Liver (tissue), 9 donors: ENCODE data around the gene SLC46A1. TPM values are rescaled to one million over a fixed set of nuclear protein-coding genes. Genes with fewer than 3 reads are reported as not detected.

ENCODE experiments used
- DNase-seq: peaks from one replicate; pipeline ENCODE4 v3.0.0-alpha.2; 2017; ENCODE audit warnings: low spot score
- H3K27ac ChIP-seq, 2 donors: one replicate each; pipeline ENCODE4 v1.7.0; 2013; ENCODE audit warnings: inconsistent platforms in 2 of 2, low read length in 2 of 2, control low read depth in 1 of 2, low read depth in 1 of 2, mild to moderate bottlenecking in 1 of 2
- H3K27me3 ChIP-seq, 4 donors: one replicate each; pipeline versions ENCODE4 v1.6.1 to v1.7.0; 2013; ENCODE audit warnings: low read length in 3 of 4, inconsistent platforms in 1 of 4, mild to moderate bottlenecking in 1 of 4, moderate library complexity in 1 of 4; ENCODE audit not compliant: control insufficient read depth in 4 of 4, insufficient read depth in 4 of 4
- H3K36me3 ChIP-seq, 4 donors: one replicate each; pipeline versions ENCODE4 v1.6.1 to v1.7.0; 2013; ENCODE audit warnings: low read length in 3 of 4, mild to moderate bottlenecking in 3 of 4, low read depth in 1 of 4, moderate library complexity in 1 of 4; ENCODE audit not compliant: control insufficient read depth in 4 of 4, insufficient read depth in 3 of 4
- H3K4me1 ChIP-seq, 4 donors: one replicate each; pipeline versions ENCODE4 v1.6.1 to v1.7.0; 2013; ENCODE audit warnings: low read length in 3 of 4, mild to moderate bottlenecking in 3 of 4, moderate library complexity in 1 of 4; ENCODE audit not compliant: control insufficient read depth in 4 of 4, insufficient read depth in 4 of 4
- H3K4me3 ChIP-seq, 3 donors: one replicate each; pipeline versions ENCODE4 v1.6.1 to v1.7.0; 2013; ENCODE audit warnings: low read length in 3 of 3, control low read depth in 1 of 3, low read depth in 1 of 3, mild to moderate bottlenecking in 1 of 3
- H3K9ac ChIP-seq, 2 donors: one replicate each; pipeline ENCODE4 v1.7.0; 2013; ENCODE audit warnings: low read length in 2 of 2, mild to moderate bottlenecking in 2 of 2, moderate library complexity in 2 of 2, control low read depth in 1 of 2, low read depth in 1 of 2
- H3K9me3 ChIP-seq, 4 donors: one replicate each; pipeline versions ENCODE4 v1.6.1 to v1.7.0; 2013; ENCODE audit warnings: low read length in 3 of 4; ENCODE audit not compliant: control insufficient read depth in 4 of 4
- ATF3 ChIP-seq: IDR thresholded peaks from 2 replicates; pipeline ENCODE4 v1.6.1; 2016; ENCODE audit warnings: antibody characterized with exemption
- CTCF ChIP-seq: fragments of 150-350 bp; IDR thresholded peaks from 2 replicates; pipeline ENCODE4 v1.5.1; 2017; ENCODE audit warnings: improper control_type of control experiment, low read depth, low read length; ENCODE audit not compliant: missing input control
- EGR1 ChIP-seq, 2 donors: IDR thresholded peaks; 2 replicates each; pipeline ENCODE4 v1.6.1; 2016 to 2018; ENCODE audit warnings: antibody characterized with exemption in 2 of 2, low read depth in 2 of 2
- FOXA1 ChIP-seq: IDR thresholded peaks from 2 replicates; pipeline ENCODE4 v1.6.1; 2016; ENCODE audit warnings: antibody characterized with exemption
- FOXA2 ChIP-seq: IDR thresholded peaks from 2 replicates; pipeline ENCODE4 v1.6.1; 2016; ENCODE audit warnings: antibody characterized with exemption
- GABPA ChIP-seq, 2 donors: IDR thresholded peaks in 1 of 2; conservative IDR thresholded peaks in 1 of 2; 2 replicates each; pipeline ENCODE4 v1.6.1; 2016; ENCODE audit warnings: antibody characterized with exemption in 2 of 2, mild to moderate bottlenecking in 1 of 2, moderate library complexity in 1 of 2
- HNF4A ChIP-seq, 2 donors: conservative IDR thresholded peaks; 2 replicates each; pipeline ENCODE4 v1.6.1; 2016; ENCODE audit warnings: antibody characterized with exemption in 2 of 2, mild to moderate bottlenecking in 2 of 2
- HNF4G ChIP-seq: IDR thresholded peaks from 2 replicates; pipeline ENCODE4 v1.6.1; 2016; ENCODE audit warnings: antibody characterized with exemption
- JUND ChIP-seq, 2 donors: IDR thresholded peaks; 2 replicates each; pipeline ENCODE4 v1.6.1; 2016; ENCODE audit warnings: antibody characterized with exemption in 2 of 2
- MAX ChIP-seq: IDR thresholded peaks from 2 replicates; pipeline ENCODE4 v1.6.1; 2016; ENCODE audit warnings: antibody characterized with exemption
- NR2F2 ChIP-seq: IDR thresholded peaks from 2 replicates; pipeline ENCODE4 v1.6.1; 2016; ENCODE audit warnings: antibody characterized with exemption
- RAD21 ChIP-seq, 2 donors: IDR thresholded peaks; 2 replicates each; pipeline ENCODE4 v1.6.1; 2016; ENCODE audit warnings: antibody characterized with exemption in 2 of 2, mild to moderate bottlenecking in 2 of 2
- REST ChIP-seq: IDR thresholded peaks from 2 replicates; pipeline ENCODE4 v1.6.1; 2016; ENCODE audit warnings: antibody characterized with exemption, mild to moderate bottlenecking
- RXRA ChIP-seq, 2 donors: IDR thresholded peaks; 2 replicates each; pipeline ENCODE4 v1.6.1; 2017 to 2018; ENCODE audit warnings: antibody characterized with exemption in 2 of 2, mild to moderate bottlenecking in 1 of 2
- SP1 ChIP-seq: IDR thresholded peaks from 2 replicates; pipeline ENCODE4 v1.6.1; 2018; ENCODE audit warnings: antibody characterized with exemption, mild to moderate bottlenecking
- TAF1 ChIP-seq: conservative IDR thresholded peaks from 2 replicates; pipeline ENCODE4 v1.6.1; 2016; ENCODE audit warnings: antibody characterized with exemption, mild to moderate bottlenecking
- YY1 ChIP-seq: IDR thresholded peaks from 2 replicates; pipeline ENCODE4 v1.6.1; 2016; ENCODE audit warnings: antibody characterized with exemption, mild to moderate bottlenecking
- ZBTB33 ChIP-seq: IDR thresholded peaks from 2 replicates; pipeline ENCODE4 v1.6.1; 2016; ENCODE audit warnings: antibody characterized with exemption
- WGBS: extraction: QIAGEN DNeasy Blood & Tissue Kit; methylation state at CpG from one replicate; pipeline ENCODE4 v1.1.7; 2013; 5-methylcytosine and 5-hydroxymethylcytosine counted together
- polyA plus RNA-seq, 2 donors: library from polyadenylated mRNA; stranded (reverse) in 1 of 2; unstranded in 1 of 2; fragments of 200-250 nt in 1 of 2; fragments of >200 nt in 1 of 2; fragmentation: Nextera tagmentation in 1 of 2; extraction: Ambion mirVana in 1 of 2; gene quantifications; one replicate each; pipeline versions ENCODE4 v1.2.1 to v1.2.3, GENCODE V29; 2013 to 2015
- total RNA-seq, 2 donors: library from RNA; depleted of rRNA; stranded (reverse); fragments of >200 nt; gene quantifications; one replicate each; pipeline ENCODE4 v1.2.3, GENCODE V29; 2014
- donor health status: healthy.
- donor health status: healthy.
- donor health status: healthy.
- donor health status: healthy.
- donor health status: healthy.

SLC46A1 gene
- total and polyA plus RNA-seq, 4 donors, result 13.6 to 47.9 (median 19.1) TPM

- WGBS, result 69% methylated on average over 5 of the region's 5 CpGs
- peak overlapping the region in 2 of 3 donors; percentile 72 to 80 for H3K4me3 ChIP-seq
- TF ChIP-seq FOXA2 (no peak), HNF4A (conservative IDR thresholded peaks at IDR 0.05) (no peak), JUND (IDR thresholded peaks at IDR 0.05) (no peak), RXRA (IDR thresholded peaks at IDR 0.05) (no peak), FOXA1 (no peak), YY1 (no peak), REST (no peak)
Observed at GRCh38 chr17:28404461-28404811, 1.6 kb downstream of the SLC46A1 start.

GRCh38 chr17:28404007-28404406 is 2.0 kb downstream of the SLC46A1 start:
- TF ChIP-seq JUND (IDR thresholded peaks at IDR 0.05), result no peak
- no peak for TF ChIP-seq EGR1 (IDR thresholded peaks at IDR 0.05; ENCODE audit: low read depth in 2 of 2)
- no peak for TF ChIP-seq RAD21 (IDR thresholded peaks at IDR 0.05)
- no peak for TF ChIP-seq FOXA1
- TF ChIP-seq ZBTB33, result no peak
- TF ChIP-seq CTCF, result no peak
- TF ChIP-seq NR2F2, result no peak
- no peak for TF ChIP-seq MAX
- no peak for TF ChIP-seq FOXA2
- TF ChIP-seq REST, result no peak
- no peak for TF ChIP-seq HNF4A (conservative IDR thresholded peaks at IDR 0.05)
- TF ChIP-seq GABPA (IDR thresholded peaks at IDR 0.05 in 1 of 2, conservative IDR thresholded peaks at IDR 0.05 in 1 of 2), result no peak
- no peak for TF ChIP-seq HNF4G
- no peak for TF ChIP-seq YY1
- no peak for TF ChIP-seq ATF3
- TF ChIP-seq TAF1, result no peak
- TF ChIP-seq RXRA (IDR thresholded peaks at IDR 0.05), result no peak
- TF ChIP-seq SP1, result no peak
- H3K36me3 ChIP-seq, result peaks cover 1 to 35% (median 30%) of the 10 kb centered on the region in 4 donors
- H3K27ac ChIP-seq, result no peak overlapping the region
- H3K4me3 ChIP-seq, result peak overlapping the region in 1 of 3 donors; percentile 80
- H3K9me3 ChIP-seq, result no peaks in the 10 kb centered on the region
- WGBS, result 80% methylated on average over 2 of the region's 2 CpGs
- DNase-seq, result no peak
- H3K4me1 ChIP-seq, result peaks cover 8 to 54% (median 38%) of the 10 kb centered on the region in 4 donors
- H3K9ac ChIP-seq, result no peak overlapping the region
- no peaks in the 10 kb centered on the region for H3K27me3 ChIP-seq

More at GRCh38 chr17:28404461-28404811, 1.6 kb downstream of the SLC46A1 start:
- H3K36me3 ChIP-seq, result peaks cover 1 to 31% (median 26%) of the 10 kb centered on the region in 4 donors
- no peak for DNase-seq
- no peaks in the 10 kb centered on the region for H3K27me3 ChIP-seq
- H3K4me1 ChIP-seq, result peaks cover 8 to 49% (median 34%) of the 10 kb centered on the region in 4 donors
- no peaks in the 10 kb centered on the region for H3K9me3 ChIP-seq
- peak overlapping the region in 1 of 2 donors; percentile 6 for H3K9ac ChIP-seq
- peak overlapping the region; percentile 33 to 64 for H3K27ac ChIP-seq
